ENCODE data around the gene POU2F1. TPM values are rescaled to one million over a fixed set of nuclear protein-coding genes. Genes with fewer than 3 reads are reported as not detected.

Gene POU2F1
- total and polyA plus RNA-seq, 3 donors from 2014 or later: 17.1 to 36.9 (median 36.0) TPM

GRCh38 chr1:167270349-167271092, 49.8 kb downstream of the POU2F1 start:
- WGBS, 2 donors: 64 to 78% methylated on average over 1 of the region's 1 CpG
- no peaks in the 10 kb centered on the region for H3K4me1 ChIP-seq
- no peak for TF ChIP-seq POLR2A (IDR thresholded peaks at IDR 0.05)
- TF ChIP-seq, protein P1, sequence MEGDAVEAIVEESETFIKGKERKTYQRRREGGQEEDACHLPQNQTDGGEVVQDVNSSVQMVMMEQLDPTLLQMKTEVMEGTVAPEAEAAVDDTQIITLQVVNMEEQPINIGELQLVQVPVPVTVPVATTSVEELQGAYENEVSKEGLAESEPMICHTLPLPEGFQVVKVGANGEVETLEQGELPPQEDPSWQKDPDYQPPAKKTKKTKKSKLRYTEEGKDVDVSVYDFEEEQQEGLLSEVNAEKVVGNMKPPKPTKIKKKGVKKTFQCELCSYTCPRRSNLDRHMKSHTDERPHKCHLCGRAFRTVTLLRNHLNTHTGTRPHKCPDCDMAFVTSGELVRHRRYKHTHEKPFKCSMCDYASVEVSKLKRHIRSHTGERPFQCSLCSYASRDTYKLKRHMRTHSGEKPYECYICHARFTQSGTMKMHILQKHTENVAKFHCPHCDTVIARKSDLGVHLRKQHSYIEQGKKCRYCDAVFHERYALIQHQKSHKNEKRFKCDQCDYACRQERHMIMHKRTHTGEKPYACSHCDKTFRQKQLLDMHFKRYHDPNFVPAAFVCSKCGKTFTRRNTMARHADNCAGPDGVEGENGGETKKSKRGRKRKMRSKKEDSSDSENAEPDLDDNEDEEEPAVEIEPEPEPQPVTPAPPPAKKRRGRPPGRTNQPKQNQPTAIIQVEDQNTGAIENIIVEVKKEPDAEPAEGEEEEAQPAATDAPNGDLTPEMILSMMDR (IDR thresholded peaks at IDR 0.05): no peak

DNA sequence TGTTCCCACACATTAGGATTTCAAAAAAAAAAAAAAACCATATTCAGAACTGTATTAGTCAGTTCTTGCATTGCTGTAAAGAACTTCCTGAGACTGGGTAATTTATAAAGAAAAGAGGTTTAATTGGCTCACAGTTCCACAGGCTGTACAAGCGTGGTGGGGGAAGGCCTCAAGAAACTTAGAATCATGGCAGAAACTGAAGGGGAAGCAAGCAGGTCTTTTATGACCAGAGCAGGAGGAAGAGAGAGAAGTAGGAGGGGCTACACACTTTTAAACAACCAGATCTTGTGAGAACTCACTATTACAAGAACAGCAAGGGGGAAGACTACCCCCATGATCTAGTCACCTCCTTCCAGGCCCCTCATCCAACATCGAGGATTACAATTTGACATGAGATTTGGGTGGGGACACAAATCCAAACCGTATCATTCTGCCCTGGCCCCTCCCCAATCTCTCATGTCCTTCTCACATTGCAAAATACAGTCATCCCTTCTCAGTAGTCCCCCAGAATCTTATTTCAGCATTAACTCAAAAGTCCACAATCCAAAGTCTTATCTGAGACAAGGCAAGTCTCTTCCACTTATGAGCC, 51.8 kb downstream of the POU2F1 start:
- 91 to 93% methylated on average over 3 of the region's 3 CpGs for WGBS, 2 donors
- Histone ChIP-seq H3K9me3 (no peaks in the 10 kb centered on the region), H3K4me1 (no peaks in the 10 kb centered on the region), H3K4me3 (no peak overlapping the region), H3K27ac (no peak overlapping the region), H3K27me3 (no peaks in the 10 kb centered on the region), H3K36me3 (ENCODE audit: low read depth, missing control alignments) (no peaks in the 10 kb centered on the region)
- intact Hi-C loops (cut with DNase I; ENCODE audit: low total_unique reads): no loop called here
- DNase-seq: no peak
- TF ChIP-seq POLR2A (IDR thresholded peaks at IDR 0.05): no peak
- TF ChIP-seq, protein P1 (IDR thresholded peaks at IDR 0.05): no peak

More at GRCh38 chr1:167270349-167271092, 49.8 kb downstream of the POU2F1 start:
- no peak for DNase-seq
- no peaks in the 10 kb centered on the region for H3K9me3 ChIP-seq
- H3K27ac ChIP-seq: no peak overlapping the region
- H3K4me3 ChIP-seq: no peak overlapping the region
- intact Hi-C loops (cut with DNase I; ENCODE audit: low total_unique reads): no loop called here
- no peaks in the 10 kb centered on the region for H3K36me3 ChIP-seq (ENCODE audit: low read depth, missing control alignments)
- H3K27me3 ChIP-seq: no peaks in the 10 kb centered on the region

GRCh38 chr1:167273027-167273800, 52.5 kb downstream of the POU2F1 start:
- H3K27ac ChIP-seq: no peak overlapping the region
- 72 to 75% methylated on average over 12 of the region's 12 CpGs for WGBS, 2 donors

DNA sequence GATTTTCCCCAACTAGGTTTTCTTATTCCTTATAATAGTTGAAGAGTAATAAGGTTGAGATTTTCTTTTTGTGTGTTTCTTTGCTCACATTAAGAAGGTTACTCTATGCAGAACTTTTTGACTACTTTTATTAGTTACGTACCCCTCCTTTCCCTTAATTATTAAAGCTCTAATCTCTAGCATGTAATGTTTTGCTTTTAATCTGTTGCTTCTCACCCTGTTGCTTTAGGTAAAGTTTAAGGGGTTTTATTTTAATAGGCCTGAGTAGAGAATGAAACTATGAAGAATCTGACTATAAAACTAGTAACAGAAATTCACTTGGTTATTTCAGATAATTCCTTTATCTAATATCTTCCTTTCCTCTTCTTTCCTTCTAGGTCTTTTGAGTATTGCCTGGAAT, 53.4 kb downstream of the POU2F1 start:
- WGBS, 2 donors: 77 to 84% methylated on average over 1 of the region's 1 CpG
- no peak for DNase-seq
- no peak for TF ChIP-seq POLR2A (IDR thresholded peaks at IDR 0.05)
- TF ChIP-seq, protein P1 (IDR thresholded peaks at IDR 0.05): no peak
- Histone ChIP-seq H3K36me3 (ENCODE audit: low read depth, missing control alignments) (no peaks in the 10 kb centered on the region), H3K4me3 (no peak overlapping the region), H3K9me3 (no peaks in the 10 kb centered on the region), H3K27me3 (no peaks in the 10 kb centered on the region), H3K4me1 (no peaks in the 10 kb centered on the region), H3K27ac (no peak overlapping the region)
- intact Hi-C loops (cut with DNase I; ENCODE audit: low total_unique reads): no loop called here

More at GRCh38 chr1:167273027-167273800, 52.5 kb downstream of the POU2F1 start:
- intact Hi-C loops (cut with DNase I; ENCODE audit: low total_unique reads): no loop called here
- Histone ChIP-seq H3K27me3 (no peaks in the 10 kb centered on the region), H3K4me3 (no peak overlapping the region), H3K4me1 (no peaks in the 10 kb centered on the region), H3K36me3 (ENCODE audit: low read depth, missing control alignments) (no peaks in the 10 kb centered on the region), H3K9me3 (no peaks in the 10 kb centered on the region)
- DNase-seq: no peak
- TF ChIP-seq, protein P1 (IDR thresholded peaks at IDR 0.05): no peak
- no peak for TF ChIP-seq POLR2A (IDR thresholded peaks at IDR 0.05)
